ENCODE data around the gene MBD6.

GRCh38 chr12:57473392-57473791 is 49.2 kb upstream of the MBD6 start:
- TF ChIP-seq, protein P1, sequence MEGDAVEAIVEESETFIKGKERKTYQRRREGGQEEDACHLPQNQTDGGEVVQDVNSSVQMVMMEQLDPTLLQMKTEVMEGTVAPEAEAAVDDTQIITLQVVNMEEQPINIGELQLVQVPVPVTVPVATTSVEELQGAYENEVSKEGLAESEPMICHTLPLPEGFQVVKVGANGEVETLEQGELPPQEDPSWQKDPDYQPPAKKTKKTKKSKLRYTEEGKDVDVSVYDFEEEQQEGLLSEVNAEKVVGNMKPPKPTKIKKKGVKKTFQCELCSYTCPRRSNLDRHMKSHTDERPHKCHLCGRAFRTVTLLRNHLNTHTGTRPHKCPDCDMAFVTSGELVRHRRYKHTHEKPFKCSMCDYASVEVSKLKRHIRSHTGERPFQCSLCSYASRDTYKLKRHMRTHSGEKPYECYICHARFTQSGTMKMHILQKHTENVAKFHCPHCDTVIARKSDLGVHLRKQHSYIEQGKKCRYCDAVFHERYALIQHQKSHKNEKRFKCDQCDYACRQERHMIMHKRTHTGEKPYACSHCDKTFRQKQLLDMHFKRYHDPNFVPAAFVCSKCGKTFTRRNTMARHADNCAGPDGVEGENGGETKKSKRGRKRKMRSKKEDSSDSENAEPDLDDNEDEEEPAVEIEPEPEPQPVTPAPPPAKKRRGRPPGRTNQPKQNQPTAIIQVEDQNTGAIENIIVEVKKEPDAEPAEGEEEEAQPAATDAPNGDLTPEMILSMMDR (IDR thresholded peaks at IDR 0.05): no peak
- TF ChIP-seq POLR2AphosphoS5 (IDR thresholded peaks at IDR 0.05) (no peak), POLR2A (IDR thresholded peaks at IDR 0.05) (no peak)
